GM12891 (cell line): Measurements from ENCODE around the gene CFAP20.

Experiments used
- POLR2AphosphoS5 ChIP-seq: IDR thresholded peaks from 2 replicates; pipeline ENCODE4 v1.6.1; 2011; ENCODE audit warnings: low read depth, low read length, control low read depth
- TAF1 ChIP-seq: IDR thresholded peaks from 2 replicates; pipeline ENCODE4 v1.6.1; 2011; ENCODE audit warnings: low read depth, low read length, control low read depth

DNA sequence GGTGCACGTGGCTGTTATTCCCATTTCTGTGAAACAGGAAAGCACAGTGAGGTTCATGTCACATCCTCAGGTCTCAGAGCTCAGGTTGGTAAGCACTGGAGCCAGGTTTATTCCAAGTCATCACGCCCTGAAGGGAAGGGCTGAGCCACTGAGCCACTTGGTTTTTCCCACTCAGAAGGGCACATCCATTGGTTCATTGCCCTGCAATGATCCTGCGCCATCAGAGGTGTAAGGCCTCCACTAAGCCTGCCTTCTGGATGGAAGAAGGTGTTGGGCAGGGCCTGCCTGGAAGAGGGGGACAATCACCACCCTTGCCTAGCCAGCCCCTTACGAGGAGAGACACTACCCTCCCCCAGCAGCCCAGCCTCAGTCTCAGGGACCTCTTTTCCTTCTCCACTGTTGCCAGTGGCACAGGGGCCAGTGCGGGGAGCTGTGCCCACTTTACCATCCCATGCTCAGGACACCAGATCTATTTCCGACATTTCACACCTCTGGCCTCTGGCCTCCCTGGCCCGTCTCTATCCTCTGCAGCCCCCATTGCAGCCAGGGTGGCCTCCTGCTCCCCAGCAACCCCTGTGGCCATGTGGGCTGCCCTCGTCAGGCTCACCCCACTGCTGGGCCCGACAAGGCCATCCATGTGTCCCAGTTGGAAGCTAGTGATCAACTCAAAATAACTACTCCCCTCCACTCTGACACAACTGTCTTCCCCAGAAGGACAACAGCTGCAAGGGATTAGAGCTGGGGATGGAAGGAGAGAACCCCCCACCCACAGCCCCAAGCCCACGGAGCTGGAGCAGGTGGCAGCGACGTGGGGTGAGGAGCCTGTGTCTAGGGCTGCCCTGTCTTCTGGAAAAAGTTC lies 29.9 kb downstream of the CFAP20 start:
- TF ChIP-seq TAF1: no peak
- no peak for TF ChIP-seq POLR2AphosphoS5
